ENCODE results near the gene HSPA1A.

Gene HSPA1A

DNA sequence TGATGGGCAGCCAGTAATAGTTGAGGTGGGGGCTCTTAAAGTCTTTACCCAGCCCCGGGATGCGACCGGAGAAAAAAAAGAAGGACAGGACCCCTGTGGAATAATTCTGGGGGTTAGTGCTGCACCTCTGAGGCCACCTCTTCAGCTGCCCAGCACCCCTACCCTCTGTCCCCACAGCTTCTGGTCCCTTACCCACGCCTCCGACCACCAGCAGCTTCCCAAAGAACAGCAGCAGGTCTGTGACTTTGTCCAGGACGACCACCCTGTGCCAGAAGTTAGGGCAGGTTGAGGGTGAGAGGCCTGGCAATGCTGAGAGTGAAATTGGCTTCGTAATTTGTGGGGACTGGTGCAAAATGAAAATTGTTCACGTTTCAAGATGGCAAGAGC lies 49.5 kb downstream of the HSPA1A start:
- no peak for FAIRE-seq
- TF ChIP-seq TAF1 (IDR thresholded peaks at IDR 0.05; ENCODE audit: borderline replicate concordance, low read depth, low read length) (no peak), POLR2AphosphoS5 (IDR thresholded peaks at IDR 0.05; ENCODE audit: low read depth, low read length) (no peak), POLR2A (IDR thresholded peaks at IDR 0.05; ENCODE audit: low read depth, low read length) (no peak)
- no peak for DNase-seq (ENCODE audit: insufficient read length)

DNA sequence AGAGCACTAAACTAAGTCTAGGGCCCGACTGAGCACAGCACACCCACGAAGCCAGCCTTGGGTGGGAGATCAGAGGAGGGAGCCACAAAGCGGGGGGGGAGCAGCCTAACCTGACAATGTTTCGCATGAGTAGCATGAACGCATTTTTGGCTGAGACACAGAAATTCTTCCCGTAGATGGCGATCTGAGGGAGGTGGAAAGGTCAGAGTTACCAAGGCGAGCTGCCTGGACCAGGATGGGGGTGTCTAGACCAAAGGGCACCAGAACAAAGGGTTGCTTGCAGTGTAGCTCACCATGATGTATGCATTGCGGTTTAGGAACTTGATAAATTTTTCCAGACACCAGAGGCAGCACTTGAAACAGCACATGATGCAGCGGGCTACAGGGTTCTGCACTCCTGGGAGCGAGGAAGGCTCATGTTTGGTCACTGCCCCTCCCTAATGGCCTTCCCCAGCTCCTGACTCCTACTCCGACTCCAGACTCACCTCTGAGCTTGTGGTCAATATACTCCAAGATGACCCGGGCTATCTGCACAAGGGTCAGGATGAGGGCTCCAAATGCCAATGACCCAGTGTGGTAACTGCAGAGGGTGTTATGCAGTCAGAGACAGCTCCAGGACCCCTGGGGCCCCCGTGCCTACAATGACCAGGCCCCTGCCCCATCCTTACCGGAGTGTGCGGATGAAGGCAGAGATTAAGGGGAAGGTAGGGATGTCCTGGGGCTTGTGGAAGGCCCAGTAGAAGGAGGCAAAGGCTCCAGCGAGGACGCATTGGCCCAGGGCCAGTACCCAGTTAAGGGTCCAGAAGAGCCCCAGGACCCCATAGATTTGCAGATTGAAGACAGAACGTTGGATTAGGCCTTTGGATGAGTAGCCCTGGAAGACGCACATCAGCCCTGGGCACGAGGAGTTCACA lies 50.1 kb downstream of the HSPA1A start:
- TF ChIP-seq POLR2A (IDR thresholded peaks at IDR 0.05; ENCODE audit: low read depth, low read length), result no peak
- no peak for TF ChIP-seq POLR2AphosphoS5 (IDR thresholded peaks at IDR 0.05; ENCODE audit: low read depth, low read length)
- TF ChIP-seq TAF1 (IDR thresholded peaks at IDR 0.05; ENCODE audit: borderline replicate concordance, low read depth, low read length), result no peak
- FAIRE-seq (no peak), DNase-seq (ENCODE audit: insufficient read length) (no peak)
